Astrocyte (in vitro differentiated cells and primary cell): ENCODE measurements around the gene ANKRD53. TPM values are rescaled to one million over a fixed set of nuclear protein-coding genes. Genes with fewer than 3 reads are reported as not detected.
A peak's percentile ranks its signal among the peaks of the same experiment; 100 is the strongest.

Experiments used
- DNase-seq: peaks from one replicate; pipeline ENCODE4 v3.0.0-alpha.2; 2010; ENCODE audit warnings: low read depth
- FAIRE-seq: peaks from 2 replicates; lab custom pipeline; 2011; peaks lifted over from hg19 to GRCh38; lab: Jason Lieb, UNC
- H2AFZ ChIP-seq: 2 replicates; pipeline ENCODE4 v1.6.0; 2012; ENCODE audit warnings: low read depth, low read length, inconsistent platforms
- H3K27ac ChIP-seq: 2 replicates; pipeline ENCODE4 v1.5.1; 2011; ENCODE audit warnings: low read depth, low read length, inconsistent platforms
- H3K27me3 ChIP-seq: 2 replicates; pipeline ENCODE4 v1.6.0; 2011; ENCODE audit warnings: low read length, inconsistent platforms; ENCODE audit not compliant: insufficient read depth
- H3K36me3 ChIP-seq: 2 replicates; pipeline ENCODE4 v1.5.1; 2011; ENCODE audit warnings: low read length, inconsistent platforms; ENCODE audit not compliant: insufficient read depth
- H3K4me1 ChIP-seq: 2 replicates; pipeline ENCODE4 v1.5.1; 2011; ENCODE audit warnings: low read length, inconsistent platforms; ENCODE audit not compliant: insufficient read depth
- H3K4me2 ChIP-seq: 2 replicates; pipeline ENCODE4 v1.6.0; 2012; ENCODE audit warnings: low read length, inconsistent platforms
- H3K4me3 ChIP-seq: 2 replicates; pipeline ENCODE4 v1.5.1; 2011; ENCODE audit warnings: low read depth, mild to moderate bottlenecking, low read length, inconsistent platforms; ENCODE audit not compliant: insufficient read depth
- H3K79me2 ChIP-seq: 2 replicates; pipeline ENCODE4 v1.6.0; 2012; ENCODE audit warnings: mild to moderate bottlenecking, low read length, inconsistent platforms; ENCODE audit not compliant: insufficient read depth
- H3K9ac ChIP-seq: 2 replicates; pipeline ENCODE4 v1.6.0; 2012; ENCODE audit warnings: mild to moderate bottlenecking, low read length, inconsistent platforms
- H3K9me3 ChIP-seq: 2 replicates; pipeline ENCODE4 v1.5.1; 2012; ENCODE audit warnings: low read depth, mild to moderate bottlenecking, low read length, inconsistent platforms; ENCODE audit not compliant: insufficient read depth
- H4K20me1 ChIP-seq: 2 replicates; pipeline ENCODE4 v1.6.0; 2012; ENCODE audit warnings: low read length, inconsistent platforms; ENCODE audit not compliant: insufficient read depth
- H3K27ac Mint-ChIP-seq: one replicate; pipeline ENCODE4 v1.8.0; 2021; ENCODE audit warnings: mild to moderate bottlenecking, mixed read lengths; ENCODE audit not compliant: unreplicated experiment
- H3K27me3 Mint-ChIP-seq: one replicate; pipeline ENCODE4 v1.8.0; 2021; ENCODE audit warnings: low read depth, mixed read lengths; ENCODE audit not compliant: unreplicated experiment
- H3K36me3 Mint-ChIP-seq: one replicate; pipeline ENCODE4 v1.8.0; 2021; ENCODE audit warnings: low read depth, mixed read lengths; ENCODE audit not compliant: unreplicated experiment
- H3K4me1 Mint-ChIP-seq: one replicate; pipeline ENCODE4 v1.8.0; 2021; ENCODE audit warnings: low read depth, mixed read lengths; ENCODE audit not compliant: unreplicated experiment
- H3K4me3 Mint-ChIP-seq: one replicate; pipeline ENCODE4 v1.8.0; 2021; ENCODE audit warnings: mild to moderate bottlenecking, moderate library complexity, mixed read lengths; ENCODE audit not compliant: unreplicated experiment
- H3K9me3 Mint-ChIP-seq: one replicate; pipeline ENCODE4 v1.8.0; 2021; ENCODE audit warnings: mild to moderate bottlenecking, mixed read lengths; ENCODE audit not compliant: unreplicated experiment
- EZH2 ChIP-seq: IDR thresholded peaks from 2 replicates; pipeline ENCODE4 v1.6.1; 2012; ENCODE audit warnings: mild to moderate bottlenecking, low read length, inconsistent platforms; ENCODE audit not compliant: insufficient read depth
- total RNA-seq: library from RNA; stranded (reverse); gene quantifications from 2 replicates; pipeline ENCODE4 v1.2.1, GENCODE V29; 2021
- TF ChIP-seq, protein P1 (sequence below): IDR thresholded peaks from 2 replicates; pipeline ENCODE4 v1.5.1; 2011; ENCODE audit warnings: low read depth, mild to moderate bottlenecking, inconsistent platforms, low read length, moderate library complexity; ENCODE audit not compliant: insufficient read depth

The ANKRD53 gene
- total RNA-seq, 1 donor from 2014 or later: 1.1 TPM

GRCh38 chr2:70947556-70948184 is 30.8 kb upstream of the ANKRD53 start:
- Mint-ChIP-seq H3K9me3 (no peaks in the 10 kb centered on the region), H3K4me1 (peaks cover 32% of the 10 kb centered on the region), H3K27ac (peak overlapping the region; percentile 22), H3K4me3 (peak overlapping the region; percentile 17), H3K36me3 (no peaks in the 10 kb centered on the region), H3K27me3 (peaks cover 20% of the 10 kb centered on the region)
- peak; percentile 17 for FAIRE-seq
- Histone ChIP-seq H3K79me2 (no peaks in the 10 kb centered on the region), H3K4me1 (peaks cover 15% of the 10 kb centered on the region), H3K27ac (no peak overlapping the region), H3K9ac (no peak overlapping the region), H2AFZ (peak overlapping the region; percentile 81), H3K4me3 (peak overlapping the region; percentile 23), H3K27me3 (no peaks in the 10 kb centered on the region), H3K9me3 (no peaks in the 10 kb centered on the region), H4K20me1 (no peaks in the 10 kb centered on the region), H3K4me2 (peak overlapping the region; percentile 69), H3K36me3 (no peaks in the 10 kb centered on the region)
- TF ChIP-seq, protein P1, sequence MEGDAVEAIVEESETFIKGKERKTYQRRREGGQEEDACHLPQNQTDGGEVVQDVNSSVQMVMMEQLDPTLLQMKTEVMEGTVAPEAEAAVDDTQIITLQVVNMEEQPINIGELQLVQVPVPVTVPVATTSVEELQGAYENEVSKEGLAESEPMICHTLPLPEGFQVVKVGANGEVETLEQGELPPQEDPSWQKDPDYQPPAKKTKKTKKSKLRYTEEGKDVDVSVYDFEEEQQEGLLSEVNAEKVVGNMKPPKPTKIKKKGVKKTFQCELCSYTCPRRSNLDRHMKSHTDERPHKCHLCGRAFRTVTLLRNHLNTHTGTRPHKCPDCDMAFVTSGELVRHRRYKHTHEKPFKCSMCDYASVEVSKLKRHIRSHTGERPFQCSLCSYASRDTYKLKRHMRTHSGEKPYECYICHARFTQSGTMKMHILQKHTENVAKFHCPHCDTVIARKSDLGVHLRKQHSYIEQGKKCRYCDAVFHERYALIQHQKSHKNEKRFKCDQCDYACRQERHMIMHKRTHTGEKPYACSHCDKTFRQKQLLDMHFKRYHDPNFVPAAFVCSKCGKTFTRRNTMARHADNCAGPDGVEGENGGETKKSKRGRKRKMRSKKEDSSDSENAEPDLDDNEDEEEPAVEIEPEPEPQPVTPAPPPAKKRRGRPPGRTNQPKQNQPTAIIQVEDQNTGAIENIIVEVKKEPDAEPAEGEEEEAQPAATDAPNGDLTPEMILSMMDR: no peak
- no peak for TF ChIP-seq EZH2
- DNase-seq: peak; percentile 55

DNA sequence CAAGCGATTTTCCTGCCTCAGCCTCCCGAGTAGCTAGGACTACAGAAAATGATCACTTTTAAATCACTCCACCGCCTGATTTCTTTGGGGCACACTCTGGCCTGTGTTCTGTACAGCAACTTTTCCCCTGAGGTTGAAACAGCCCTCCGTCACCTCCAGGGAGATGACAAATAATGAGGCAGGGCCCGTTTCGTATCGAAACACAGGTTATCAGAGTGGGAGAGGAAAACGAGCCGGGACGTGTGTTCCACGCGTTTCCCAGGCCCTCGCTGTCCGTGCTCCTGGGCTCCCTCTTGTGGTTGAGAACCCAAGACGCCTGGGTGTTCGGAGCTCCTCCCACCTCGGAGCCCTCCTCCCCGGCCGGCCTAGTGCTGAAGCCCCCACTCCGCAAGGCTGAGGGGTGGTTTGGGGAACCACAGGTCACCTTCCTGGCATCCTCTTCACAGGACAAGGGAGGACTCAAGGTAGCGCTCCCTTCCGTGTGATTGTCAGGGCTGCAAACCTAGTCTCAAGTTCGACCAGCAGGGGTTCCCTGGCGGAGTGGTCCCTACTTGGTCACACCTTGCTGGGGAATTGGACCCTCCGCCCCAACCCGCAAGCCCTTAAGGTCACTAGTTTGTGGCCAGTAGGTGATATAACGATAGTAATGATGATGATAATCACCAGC is 30.0 kb upstream of the ANKRD53 start:
- peak overlapping the region; percentile 23 for H3K4me3 ChIP-seq
- H3K4me2 ChIP-seq: peak overlapping the region; percentile 69
- DNase-seq: peak; percentile 33
- H4K20me1 ChIP-seq: no peaks in the 10 kb centered on the region
- Mint-ChIP-seq H3K27ac (peak overlapping the region; percentile 79), H3K9me3 (no peaks in the 10 kb centered on the region), H3K27me3 (peaks cover 16% of the 10 kb centered on the region), H3K4me1 (peaks cover 28% of the 10 kb centered on the region), H3K4me3 (peak overlapping the region; percentile 17), H3K36me3 (no peaks in the 10 kb centered on the region)
- H3K4me1 ChIP-seq: peaks cover 15% of the 10 kb centered on the region
- no peaks in the 10 kb centered on the region for H3K9me3 ChIP-seq
- no peak overlapping the region for H3K27ac ChIP-seq
- peak overlapping the region; percentile 43 for H3K9ac ChIP-seq
- H3K79me2 ChIP-seq: no peaks in the 10 kb centered on the region
- H3K27me3 ChIP-seq: peaks cover 3% of the 10 kb centered on the region
- H2AFZ ChIP-seq: peak overlapping the region; percentile 81
- no peak for FAIRE-seq
- TF ChIP-seq, protein P1: peak; percentile 57
- TF ChIP-seq EZH2: no peak
- no peaks in the 10 kb centered on the region for H3K36me3 ChIP-seq

GRCh38 chr2:70949086-70949485 is 29.3 kb upstream of the ANKRD53 start:
- Mint-ChIP-seq H3K27me3 (peaks cover 10% of the 10 kb centered on the region), H3K4me1 (peaks cover 26% of the 10 kb centered on the region), H3K4me3 (no peak overlapping the region), H3K9me3 (no peaks in the 10 kb centered on the region), H3K27ac (no peak overlapping the region), H3K36me3 (no peaks in the 10 kb centered on the region)
- H3K36me3 ChIP-seq: no peaks in the 10 kb centered on the region
- no peak overlapping the region for H3K4me3 ChIP-seq
- peaks cover 4% of the 10 kb centered on the region for H3K27me3 ChIP-seq
- H3K79me2 ChIP-seq: no peaks in the 10 kb centered on the region
- no peak overlapping the region for H3K9ac ChIP-seq
- H4K20me1 ChIP-seq: no peaks in the 10 kb centered on the region
- DNase-seq: no peak
- no peak for FAIRE-seq
- peaks cover 15% of the 10 kb centered on the region for H3K4me1 ChIP-seq
- H2AFZ ChIP-seq: no peak overlapping the region
- no peak overlapping the region for H3K4me2 ChIP-seq
- no peak for TF ChIP-seq EZH2
- TF ChIP-seq, protein P1: no peak
- H3K9me3 ChIP-seq: no peaks in the 10 kb centered on the region
- H3K27ac ChIP-seq: no peak overlapping the region
